Caco-2 (cell line): ENCODE results near the gene UNC45A. TPM values are rescaled to one million over a fixed set of nuclear protein-coding genes. Genes with fewer than 3 reads are reported as not detected.

Experiments
- BruUV-seq: library from RNA; stranded (reverse); fragments of 400-500 nt; replicated peaks from 2 replicates; lab custom pipeline; 2021; lab: Mats Ljungman, UMichigan
- CTCF ChIA-PET: fragments of 300-600 bp; sonication (Branson Sonifier 250); formaldehyde crosslinking; loops from one replicate; lab custom pipeline; 2022; ENCODE audit warnings: antibody characterized with exemption; lab: Charles Lee
- POLR2A ChIA-PET: fragments of 300-600 bp; sonication (Branson Sonifier 250); formaldehyde crosslinking; loops from one replicate; lab custom pipeline; 2022; ENCODE audit warnings: antibody characterized with exemption; lab: Charles Lee
- DNase-seq, 2 experiments: peaks; one replicate each; pipeline versions ENCODE4 v3.0.0 to v3.0.0-alpha.2; 2020 to 2022
- H3K27me3 ChIP-seq: replicated peaks from 2 replicates; pipeline ENCODE4 v1.6.0; 2011; ENCODE audit warnings: low read length; ENCODE audit not compliant: control insufficient read depth, insufficient read depth
- H3K36me3 ChIP-seq: 2 replicates; pipeline ENCODE4 v1.5.1; 2011; ENCODE audit warnings: low read length; ENCODE audit not compliant: control insufficient read depth, insufficient read depth
- H3K4me1 ChIP-seq: fragments of 250-450 bp; sonication (Bioruptor Pico); 2 replicates; pipeline ENCODE4 v1.5.1; 2020; ENCODE audit warnings: mild to moderate bottlenecking
- H3K4me3 ChIP-seq: 2 replicates; pipeline ENCODE4 v1.5.1; 2011; ENCODE audit warnings: low read depth, mild to moderate bottlenecking, control low read depth, low read length
- H3K9me3 ChIP-seq: fragments of 250-450 bp; sonication (Bioruptor Pico); 2 replicates; pipeline ENCODE4 v1.5.1; 2020; ENCODE audit warnings: mild to moderate bottlenecking, moderate library complexity
- H3K27ac Mint-ChIP-seq: one replicate; pipeline ENCODE4 v1.8.0; 2022; ENCODE audit warnings: mixed read lengths; ENCODE audit not compliant: unreplicated experiment
- H3K27me3 Mint-ChIP-seq: one replicate; pipeline ENCODE4 v1.8.0; 2022; ENCODE audit warnings: mixed read lengths; ENCODE audit not compliant: insufficient read depth, unreplicated experiment
- H3K36me3 Mint-ChIP-seq: one replicate; pipeline ENCODE4 v1.8.0; 2022; ENCODE audit warnings: mild to moderate bottlenecking, mixed read lengths; ENCODE audit not compliant: insufficient read depth, unreplicated experiment
- H3K4me1 Mint-ChIP-seq: one replicate; pipeline ENCODE4 v1.8.0; 2022; ENCODE audit warnings: low read depth, mixed read lengths; ENCODE audit not compliant: unreplicated experiment
- H3K4me3 Mint-ChIP-seq: one replicate; pipeline ENCODE4 v1.8.0; 2022; ENCODE audit warnings: mild to moderate bottlenecking, moderate library complexity, mixed read lengths; ENCODE audit not compliant: unreplicated experiment
- H3K9me3 Mint-ChIP-seq: one replicate; pipeline ENCODE4 v1.8.0; 2022; ENCODE audit warnings: mixed read lengths; ENCODE audit not compliant: unreplicated experiment
- CTCF ChIP-seq, 2 experiments: fragments of 200-600 bp in 1 of 2; IDR thresholded peaks; 1 replicate in 1 of 2; 2 replicates in 1 of 2; pipeline versions ENCODE4 v1.5.1 to v1.8.0; 2011 to 2022; ENCODE audit warnings: antibody characterized with exemption in 1 of 2, control low read depth in 1 of 2, inconsistent platforms in 1 of 2, low read depth in 1 of 2, low read length in 1 of 2, mild to moderate bottlenecking in 1 of 2, moderate library complexity in 1 of 2; ENCODE audit not compliant: insufficient read depth in 1 of 2, severe bottlenecking in 1 of 2, unreplicated experiment in 1 of 2
- intact Hi-C: fragments of 100-400 bp; cut with micrococcal nuclease; formaldehyde crosslinking; loops from one replicate; pipeline ENCODE4 v1.10.0; 2022; ENCODE audit not compliant: unreplicated experiment
- total RNA-seq: library from RNA; stranded (reverse); gene quantifications from 2 replicates; pipeline ENCODE4 v1.2.3, GENCODE V29; 2022

UNC45A gene
- total RNA-seq, 1 experiment from 2014 or later, result 62.6 TPM

GRCh38 chr15:90939756-90940155 is 4.7 kb downstream of the UNC45A start:
- Histone ChIP-seq H3K9me3 (no peaks in the 10 kb centered on the region), H3K4me3 (no peak overlapping the region), H3K27me3 (no peaks in the 10 kb centered on the region), H3K4me1 (0 out of 2 replicates have a peak, but pooled peaks cover 3% of the 10 kb centered on the region), H3K36me3 (peaks cover 2% of the 10 kb centered on the region; the same call in 1 of the 2 replicates)
- H3K4me3 Mint-ChIP-seq, result no peak overlapping the region
- CTCF ChIA-PET, result no interaction called here
- DNase-seq, result no peak
- no peak for TF ChIP-seq CTCF (IDR thresholded peaks at IDR 0.05; ENCODE audit: insufficient read depth in 1 of 2, low read depth in 1 of 2, low read length in 1 of 2, severe bottlenecking in 1 of 2, unreplicated experiment in 1 of 2)
- no peaks in the 10 kb centered on the region for H3K27me3 Mint-ChIP-seq
- intact Hi-C loops, result loop anchor here (10.0 kb wide), 1 partner anchor 335 kb away; no protein-coding TSS in a partner anchor
- no peak overlapping the region for H3K27ac Mint-ChIP-seq
- peaks cover 63% of the 10 kb centered on the region for H3K36me3 Mint-ChIP-seq
- H3K9me3 Mint-ChIP-seq, result no peaks in the 10 kb centered on the region
- H3K4me1 Mint-ChIP-seq, result peaks cover 9% of the 10 kb centered on the region
- POLR2A ChIA-PET, result interaction anchor here (1.4 kb wide), 1 partner anchor 14 kb away, joined by 3 read pairs; the partner anchor contains the start of gene RCCD1
- no TSS peak for BruUV-seq

- POLR2A ChIA-PET, result no interaction called here
- H3K27me3 Mint-ChIP-seq, result no peaks in the 10 kb centered on the region
- H3K27ac Mint-ChIP-seq, result no peak overlapping the region
Observed at GRCh38 chr15:90941038-90941437, 6.0 kb downstream of the UNC45A start.

More at GRCh38 chr15:90941038-90941437, 6.0 kb downstream of the UNC45A start:
- H3K9me3 ChIP-seq, result no peaks in the 10 kb centered on the region
- Mint-ChIP-seq H3K4me3 (no peak overlapping the region), H3K36me3 (peaks cover 64% of the 10 kb centered on the region), H3K9me3 (no peaks in the 10 kb centered on the region), H3K4me1 (peaks cover 5% of the 10 kb centered on the region)
- peaks cover 2% of the 10 kb centered on the region; the same call in 1 of the 2 replicates for H3K36me3 ChIP-seq
- 0 out of 2 replicates have a peak, but pooled peaks cover 2% of the 10 kb centered on the region for H3K4me1 ChIP-seq
- BruUV-seq, result no TSS peak
- no peak for DNase-seq
- CTCF ChIA-PET, result no interaction called here
- H3K4me3 ChIP-seq, result no peak overlapping the region
- TF ChIP-seq CTCF (IDR thresholded peaks at IDR 0.05; ENCODE audit: insufficient read depth in 1 of 2, low read depth in 1 of 2, low read length in 1 of 2, severe bottlenecking in 1 of 2, unreplicated experiment in 1 of 2), result no peak
- no peaks in the 10 kb centered on the region for H3K27me3 ChIP-seq
- intact Hi-C loops, result no loop called here
